Upper lobe of left lung (tissue), 4 donors: ENCODE data around the gene SPDEF.

Experiments used
- POLR2A ChIP-seq, 4 donors: fragments of 450-650 bp; IDR thresholded peaks; one replicate each; pipeline ENCODE4 v1.5.1; 2016 to 2017; ENCODE audit warnings: antibody characterized with exemption in 4 of 4, mild to moderate bottlenecking in 2 of 4
- POLR2AphosphoS5 ChIP-seq, 2 donors: sonication (generic); formaldehyde crosslinking; IDR thresholded peaks; one replicate each; pipeline ENCODE4 v1.5.1; 2017; ENCODE audit warnings: antibody characterized with exemption in 2 of 2
- TF ChIP-seq, protein P1 (sequence below), 6 experiments: fragments of 450-650 bp in 4 of 6; fragments of 200-600 bp in 2 of 6; sonication (generic) in 2 of 6; IDR thresholded peaks; one replicate each; pipeline ENCODE4 v1.5.1; 2016 to 2019; ENCODE audit warnings: antibody characterized with exemption in 6 of 6

- TF ChIP-seq POLR2A (IDR thresholded peaks at IDR 0.05) (no peak), POLR2AphosphoS5 (IDR thresholded peaks at IDR 0.05) (no peak)
- TF ChIP-seq, protein P1, sequence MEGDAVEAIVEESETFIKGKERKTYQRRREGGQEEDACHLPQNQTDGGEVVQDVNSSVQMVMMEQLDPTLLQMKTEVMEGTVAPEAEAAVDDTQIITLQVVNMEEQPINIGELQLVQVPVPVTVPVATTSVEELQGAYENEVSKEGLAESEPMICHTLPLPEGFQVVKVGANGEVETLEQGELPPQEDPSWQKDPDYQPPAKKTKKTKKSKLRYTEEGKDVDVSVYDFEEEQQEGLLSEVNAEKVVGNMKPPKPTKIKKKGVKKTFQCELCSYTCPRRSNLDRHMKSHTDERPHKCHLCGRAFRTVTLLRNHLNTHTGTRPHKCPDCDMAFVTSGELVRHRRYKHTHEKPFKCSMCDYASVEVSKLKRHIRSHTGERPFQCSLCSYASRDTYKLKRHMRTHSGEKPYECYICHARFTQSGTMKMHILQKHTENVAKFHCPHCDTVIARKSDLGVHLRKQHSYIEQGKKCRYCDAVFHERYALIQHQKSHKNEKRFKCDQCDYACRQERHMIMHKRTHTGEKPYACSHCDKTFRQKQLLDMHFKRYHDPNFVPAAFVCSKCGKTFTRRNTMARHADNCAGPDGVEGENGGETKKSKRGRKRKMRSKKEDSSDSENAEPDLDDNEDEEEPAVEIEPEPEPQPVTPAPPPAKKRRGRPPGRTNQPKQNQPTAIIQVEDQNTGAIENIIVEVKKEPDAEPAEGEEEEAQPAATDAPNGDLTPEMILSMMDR (IDR thresholded peaks at IDR 0.05): no peak
These were observed 40.7 kb upstream of the SPDEF start for GRCh38 chr6:34596798-34597197.
